Endothelial cell of umbilical vein (primary cell): ENCODE measurements around the gene EPO. TPM values are rescaled to one million over a fixed set of nuclear protein-coding genes. Genes with fewer than 3 reads are reported as not detected.

Source experiments
- BruUV-seq: library from RNA; stranded (reverse); fragments of 400-500 nt; replicated peaks from 2 replicates; lab custom pipeline; 2021; lab: Mats Ljungman, UMichigan
- CTCF ChIA-PET: fragments of 300-600, 350-600 bp; sonication (Branson Sonifier 250); formaldehyde crosslinking; loops from one replicate; lab custom pipeline; 2021; ENCODE audit warnings: antibody characterized with exemption, inconsistent platforms; lab: Charles Lee
- POLR2A ChIA-PET: fragments of 300-600, 350-600 bp; sonication (Branson Sonifier 250); formaldehyde crosslinking; loops from one replicate; lab custom pipeline; 2021; ENCODE audit warnings: antibody characterized with exemption, inconsistent platforms; lab: Charles Lee
- DNase-seq: peaks from one replicate; pipeline ENCODE4 v3.0.0-alpha.2; 2011; ENCODE audit warnings: low read depth, low spot score
- FAIRE-seq: peaks from 2 replicates; lab custom pipeline; 2011; peaks lifted over from hg19 to GRCh38; lab: Jason Lieb, UNC
- H2AFZ ChIP-seq: 2 replicates; pipeline ENCODE4 v1.6.0; 2012; ENCODE audit warnings: low read depth, low read length, control low read depth, inconsistent platforms
- H3K27ac ChIP-seq: 2 replicates; pipeline ENCODE4 v1.5.1; 2011; ENCODE audit warnings: low read depth, mild to moderate bottlenecking, control low read depth, low read length, moderate library complexity; ENCODE audit not compliant: insufficient read depth
- H3K27me3 ChIP-seq, 2 experiments: 2 replicates each; pipeline versions ENCODE4 v1.6.0 to v1.6.1; 2011; ENCODE audit warnings: low read length in 2 of 2, mixed read lengths in 1 of 2; ENCODE audit not compliant: control insufficient read depth in 2 of 2, insufficient read depth in 2 of 2
- H3K36me3 ChIP-seq, 2 experiments: 2 replicates in 1 of 2; 3 replicates in 1 of 2; pipeline ENCODE4 v1.5.1; 2011; ENCODE audit warnings: low read length in 2 of 2, mild to moderate bottlenecking in 1 of 2, moderate library complexity in 1 of 2; ENCODE audit not compliant: control insufficient read depth in 2 of 2, insufficient read depth in 2 of 2; ENCODE audit errors: extremely low read depth in 1 of 2
- H3K4me1 ChIP-seq: 3 replicates; pipeline ENCODE4 v1.5.1; 2011; ENCODE audit warnings: mild to moderate bottlenecking, low read length; ENCODE audit not compliant: control insufficient read depth, insufficient read depth; ENCODE audit errors: extremely low read depth
- H3K4me2 ChIP-seq: 2 replicates; pipeline ENCODE4 v1.6.1; 2011; ENCODE audit warnings: low read length, control low read depth, mixed read lengths; ENCODE audit not compliant: insufficient read depth
- H3K4me3 ChIP-seq, 3 experiments: fragments of 200-600 bp in 1 of 3; sonication (generic), shearing (Covaris generic) in 1 of 3; replicated peaks in 1 of 3; 2 replicates each; pipeline ENCODE4 v1.5.1; 2011 to 2016; ENCODE audit warnings: control low read depth in 3 of 3, low read length in 3 of 3, mild to moderate bottlenecking in 2 of 3, inconsistent platforms in 1 of 3, low read depth in 1 of 3, moderate library complexity in 1 of 3; ENCODE audit not compliant: insufficient read depth in 1 of 3
- H3K79me2 ChIP-seq: 2 replicates; pipeline ENCODE4 v1.6.0; 2012; ENCODE audit warnings: low read length, inconsistent platforms; ENCODE audit not compliant: control insufficient read depth, insufficient read depth
- H3K9ac ChIP-seq: replicated peaks from 2 replicates; pipeline ENCODE3; 2011; ENCODE audit warnings: low read length, control low read depth; ENCODE audit not compliant: insufficient read depth; ENCODE audit errors: extremely low read depth
- H3K9me1 ChIP-seq: replicated peaks from 3 replicates; pipeline ENCODE4 v1.6.0; 2011; ENCODE audit warnings: mild to moderate bottlenecking, low read length; ENCODE audit not compliant: control insufficient read depth, insufficient read depth; ENCODE audit errors: extremely low read depth
- H3K9me3 ChIP-seq: replicated peaks from 2 replicates; pipeline ENCODE4 v1.5.1; 2012; ENCODE audit warnings: low read length, inconsistent platforms; ENCODE audit not compliant: control insufficient read depth, insufficient read depth
- H4K20me1 ChIP-seq: replicated peaks from 2 replicates; pipeline ENCODE3; 2011; ENCODE audit warnings: mild to moderate bottlenecking, low read length; ENCODE audit not compliant: control insufficient read depth, insufficient read depth; ENCODE audit errors: extremely low read depth
- EZH2 ChIP-seq: IDR thresholded peaks from 2 replicates; pipeline ENCODE4 v1.6.1; 2012; ENCODE audit warnings: borderline replicate concordance, low read depth, mild to moderate bottlenecking, moderate library complexity, low read length, inconsistent platforms; ENCODE audit not compliant: severe bottlenecking
- FOS ChIP-seq: IDR thresholded peaks from 2 replicates; pipeline ENCODE4 v1.6.1; 2011; ENCODE audit warnings: mild to moderate bottlenecking, low read length, moderate library complexity, borderline replicate concordance; ENCODE audit not compliant: insufficient read depth
- GATA2 ChIP-seq: IDR thresholded peaks from 2 replicates; pipeline ENCODE4 v1.7.0; 2011; ENCODE audit warnings: low read depth, mild to moderate bottlenecking, moderate library complexity, mixed read lengths, low read length; ENCODE audit not compliant: insufficient read length, insufficient read depth
- JUN ChIP-seq: IDR thresholded peaks from 2 replicates; pipeline ENCODE4 v1.6.1; 2011; ENCODE audit warnings: borderline replicate concordance, low read depth; ENCODE audit not compliant: insufficient read length, insufficient read depth
- MYC ChIP-seq: IDR thresholded peaks from one replicate; pipeline ENCODE4 v1.6.1; 2011; ENCODE audit warnings: mild to moderate bottlenecking, low read depth, low read length
- POLR2A ChIP-seq: IDR thresholded peaks from 2 replicates; pipeline ENCODE4 v1.6.1; 2012; ENCODE audit warnings: low read depth, mild to moderate bottlenecking, control low read depth, low read length
- POLR2AphosphoS5 ChIP-seq: IDR thresholded peaks from 2 replicates; pipeline ENCODE4 v1.6.1; 2012; ENCODE audit warnings: low read depth, mild to moderate bottlenecking, control low read depth, low read length, moderate library complexity; ENCODE audit not compliant: insufficient read depth
- dilution Hi-C: fragments of 300-500 bp; cut with MboI; formaldehyde crosslinking; loops from one replicate; pipeline ENCODE4 v1.15.0; 2019; ENCODE audit warnings: low sequenced_read_pairs; ENCODE audit not compliant: extremely low pct_ligation_motif_present
- intact Hi-C: fragments of 100-400 bp; cut with micrococcal nuclease; formaldehyde crosslinking; loops from one replicate; pipeline ENCODE4 v1.10.0; 2022
- polyA plus RNA-seq, 4 experiments: library from polyadenylated mRNA; depleted of rRNA in 3 of 4; stranded (reverse) in 3 of 4; unstranded in 1 of 4; fragments of >200 nt; gene quantifications; 2 replicates each; pipeline versions ENCODE4 v1.2.1 to v1.2.3, GENCODE V29; 2011 to 2012; ENCODE audit warnings: missing spikeins in 1 of 4
- total RNA-seq: library from RNA; stranded (reverse); gene quantifications from 2 replicates; pipeline ENCODE4 v1.2.3, GENCODE V29; 2021
- TF ChIP-seq, protein P1 (sequence below), 2 donors: IDR thresholded peaks; 1 replicate in 1 of 2; 2 replicates in 1 of 2; pipeline ENCODE4 v1.5.1; 2011; ENCODE audit warnings: low read length in 2 of 2, mild to moderate bottlenecking in 2 of 2, moderate library complexity in 2 of 2, control low read depth in 1 of 2, inconsistent platforms in 1 of 2, low read depth in 1 of 2; ENCODE audit not compliant: insufficient read depth in 1 of 2; ENCODE audit errors: extremely low read depth in 1 of 2
- TF ChIP-seq, protein P2 (sequence below): IDR thresholded peaks from 2 replicates; pipeline ENCODE4 v1.6.1; 2011; ENCODE audit not compliant: insufficient read depth, insufficient read length

Gene EPO
- total and polyA plus RNA-seq, 2 donors (not counting 3 experiments of a cell fraction or from before 2014, with no cell fraction given): not detected

DNA sequence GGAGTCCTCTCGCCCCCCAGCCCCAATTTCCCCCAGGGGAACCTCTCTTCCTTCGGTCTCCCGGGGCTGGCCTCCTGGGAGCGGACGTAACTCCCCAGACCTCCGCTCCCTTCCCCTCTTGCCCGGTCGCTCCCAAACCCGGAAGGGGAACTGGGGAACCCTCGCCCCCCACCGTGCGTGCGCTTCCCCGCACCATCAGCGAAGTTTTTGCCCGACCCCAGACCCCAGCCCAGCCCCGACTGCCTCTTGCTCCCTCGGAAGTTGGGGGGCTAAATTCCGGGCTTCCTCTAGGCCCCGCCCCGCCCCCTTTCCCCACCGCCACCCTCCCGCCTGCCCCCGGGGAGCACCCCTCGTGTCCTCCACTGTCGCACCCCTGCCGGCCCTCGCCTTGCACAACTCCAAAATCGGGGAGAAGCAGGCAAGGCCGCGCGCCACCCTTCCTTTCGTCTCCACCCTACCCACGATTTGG, 46.3 kb upstream of the EPO start:
- Histone ChIP-seq H3K4me3 (peak overlapping the region; percentile 70 to 88 (median 86)), H2AFZ (peak overlapping the region; percentile 52)
- intact Hi-C loops: loop anchor here (1.0 kb wide), 7 partner anchors 17 to 88 kb away; partner anchors contain the start of genes ACTL6B, FBXO24, LRCH4 and MOSPD3

More for the DNA sequence above, 46.3 kb upstream of the EPO start:
- peak overlapping the region; percentile 93 for H3K9ac ChIP-seq
- dilution Hi-C loops: no loop called here
- H3K4me2 ChIP-seq: peak overlapping the region; percentile 74
- FAIRE-seq (no peak), DNase-seq (no peak)
- POLR2A ChIA-PET: interaction anchor here (1.3 kb wide), 1 partner anchor 89 kb away, joined by 14 read pairs; the partner anchor contains the start of genes FBXO24 and LRCH4
- peak overlapping the region; percentile 42 for H3K27ac ChIP-seq
- no peaks in the 10 kb centered on the region for H4K20me1 ChIP-seq
- H3K27me3 ChIP-seq: peaks cover 2 to 5% of the 10 kb centered on the region in 2 experiments
- peaks cover 8 to 23% of the 10 kb centered on the region in 2 experiments for H3K36me3 ChIP-seq
- TF ChIP-seq MYC (no peak), POLR2A (no peak), POLR2AphosphoS5 (no peak), FOS (no peak), JUN (no peak), GATA2 (no peak), EZH2 (no peak)
- TF ChIP-seq, protein P1, sequence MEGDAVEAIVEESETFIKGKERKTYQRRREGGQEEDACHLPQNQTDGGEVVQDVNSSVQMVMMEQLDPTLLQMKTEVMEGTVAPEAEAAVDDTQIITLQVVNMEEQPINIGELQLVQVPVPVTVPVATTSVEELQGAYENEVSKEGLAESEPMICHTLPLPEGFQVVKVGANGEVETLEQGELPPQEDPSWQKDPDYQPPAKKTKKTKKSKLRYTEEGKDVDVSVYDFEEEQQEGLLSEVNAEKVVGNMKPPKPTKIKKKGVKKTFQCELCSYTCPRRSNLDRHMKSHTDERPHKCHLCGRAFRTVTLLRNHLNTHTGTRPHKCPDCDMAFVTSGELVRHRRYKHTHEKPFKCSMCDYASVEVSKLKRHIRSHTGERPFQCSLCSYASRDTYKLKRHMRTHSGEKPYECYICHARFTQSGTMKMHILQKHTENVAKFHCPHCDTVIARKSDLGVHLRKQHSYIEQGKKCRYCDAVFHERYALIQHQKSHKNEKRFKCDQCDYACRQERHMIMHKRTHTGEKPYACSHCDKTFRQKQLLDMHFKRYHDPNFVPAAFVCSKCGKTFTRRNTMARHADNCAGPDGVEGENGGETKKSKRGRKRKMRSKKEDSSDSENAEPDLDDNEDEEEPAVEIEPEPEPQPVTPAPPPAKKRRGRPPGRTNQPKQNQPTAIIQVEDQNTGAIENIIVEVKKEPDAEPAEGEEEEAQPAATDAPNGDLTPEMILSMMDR (IDR thresholded peaks at IDR 0.05; ENCODE audit: extremely low read depth in 1 of 2, insufficient read depth in 1 of 2, low read depth in 1 of 2, low read length in 2 of 2): no peak
- TF ChIP-seq, protein P2, sequence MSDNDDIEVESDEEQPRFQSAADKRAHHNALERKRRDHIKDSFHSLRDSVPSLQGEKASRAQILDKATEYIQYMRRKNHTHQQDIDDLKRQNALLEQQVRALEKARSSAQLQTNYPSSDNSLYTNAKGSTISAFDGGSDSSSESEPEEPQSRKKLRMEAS: no peak
- H3K9me3 ChIP-seq: no peaks in the 10 kb centered on the region
- CTCF ChIA-PET: interaction anchor here (1.4 kb wide), 1 partner anchor 9 kb away, joined by 4 read pairs; no protein-coding TSS in a partner anchor
- H3K4me1 ChIP-seq: peaks cover 4% of the 10 kb centered on the region
- no TSS peak for BruUV-seq
- H3K9me1 ChIP-seq: no peaks in the 10 kb centered on the region
- H3K79me2 ChIP-seq: peaks cover 28% of the 10 kb centered on the region
